PC-9 (cell line): ENCODE measurements around the gene MPHOSPH9. TPM values are rescaled to one million over a fixed set of nuclear protein-coding genes. Genes with fewer than 3 reads are reported as not detected.

Source experiments
- BruUV-seq: library from RNA; stranded (reverse); fragments of 400-500 nt; replicated peaks from 2 replicates; lab custom pipeline; 2021; lab: Mats Ljungman, UMichigan
- CTCF ChIA-PET: fragments of 300-600 bp; sonication (Branson Sonifier 250); formaldehyde crosslinking; loops from one replicate; lab custom pipeline; 2022; ENCODE audit warnings: antibody characterized with exemption; lab: Charles Lee
- POLR2A ChIA-PET: fragments of 300-600 bp; sonication (Branson Sonifier 250); formaldehyde crosslinking; loops from one replicate; lab custom pipeline; 2022; ENCODE audit warnings: antibody characterized with exemption; ENCODE audit not compliant: unreplicated experiment; lab: Charles Lee
- DNase-seq, 2 experiments: peaks; one replicate each; pipeline versions ENCODE4 v3.0.0 to v3.0.0-alpha.2; 2015 to 2022; ENCODE audit warnings: mixed read lengths in 1 of 2
- H2AFZ ChIP-seq: fragments of 200-600 bp; sonication (generic); 2 replicates; pipeline ENCODE4 v1.8.1; 2017; ENCODE audit warnings: antibody characterized with exemption
- H3F3A ChIP-seq: fragments of 200-600 bp; sonication (generic); 2 replicates; pipeline ENCODE4 v1.8.1; 2017; ENCODE audit warnings: antibody characterized with exemption, mild to moderate bottlenecking, low read depth; ENCODE audit not compliant: insufficient read depth
- H3K27ac ChIP-seq: fragments of 200-600 bp; sonication (generic); 2 replicates; pipeline ENCODE4 v1.6.1; 2016; ENCODE audit warnings: mixed run types
- H3K27me3 ChIP-seq: fragments of 200-600 bp; sonication (generic); 2 replicates; pipeline ENCODE4 v1.6.1; 2016; ENCODE audit warnings: low read depth, mixed run types; ENCODE audit not compliant: insufficient read depth
- H3K36me3 ChIP-seq: fragments of 200-600 bp; sonication (generic); 2 replicates; pipeline ENCODE4 v1.6.1; 2016; ENCODE audit warnings: low read depth, mixed run types
- H3K4me1 ChIP-seq: fragments of 200-600 bp; sonication (generic); replicated peaks from 2 replicates; pipeline ENCODE4 v1.6.1; 2016; ENCODE audit warnings: mixed run types; ENCODE audit not compliant: insufficient read depth
- H3K4me2 ChIP-seq: fragments of 200-600 bp; sonication (generic); 2 replicates; pipeline ENCODE4 v1.6.1; 2017; ENCODE audit warnings: mixed run types
- H3K4me3 ChIP-seq: fragments of 200-600 bp; sonication (generic); 2 replicates; pipeline ENCODE4 v1.6.1; 2016; ENCODE audit warnings: mixed run types
- H3K79me2 ChIP-seq: fragments of 200-600 bp; sonication (generic); 2 replicates; pipeline ENCODE4 v1.6.1; 2017; ENCODE audit warnings: low read depth, mixed run types
- H3K9me2 ChIP-seq: fragments of 200-600 bp; sonication (generic); 2 replicates; pipeline ENCODE4 v1.8.1; 2017; ENCODE audit warnings: mild to moderate bottlenecking; ENCODE audit not compliant: insufficient read depth
- H3K9me3 ChIP-seq: fragments of 200-600 bp; sonication (generic); 2 replicates; pipeline ENCODE4 v1.8.1; 2016; ENCODE audit warnings: low read depth; ENCODE audit not compliant: insufficient read depth
- H4K20me1 ChIP-seq: fragments of 200-600 bp; sonication (generic); 2 replicates; pipeline ENCODE4 v1.8.1; 2017; ENCODE audit not compliant: insufficient read depth
- EZH2 ChIP-seq: fragments of 200-600 bp; sonication (generic); IDR thresholded peaks from 2 replicates; pipeline ENCODE4 v1.8.0; 2017; ENCODE audit warnings: antibody characterized with exemption, low read depth
- intact Hi-C: fragments of 100-400 bp; cut with micrococcal nuclease; formaldehyde crosslinking; loops from one replicate; pipeline ENCODE4 v1.10.0; 2022; ENCODE audit not compliant: unreplicated experiment
- total RNA-seq: library from RNA; stranded (reverse); gene quantifications from 2 replicates; pipeline ENCODE4 v1.2.3, GENCODE V29; 2021
- TF ChIP-seq, protein P1 (sequence below): fragments of 200-600 bp; sonication (generic); conservative IDR thresholded peaks from 2 replicates; pipeline ENCODE4 v1.6.1; 2017; ENCODE audit warnings: mixed run types, antibody characterized with exemption, mild to moderate bottlenecking, moderate library complexity

MPHOSPH9 gene
- total RNA-seq, 1 experiment from 2014 or later = 58.5 TPM

DNA sequence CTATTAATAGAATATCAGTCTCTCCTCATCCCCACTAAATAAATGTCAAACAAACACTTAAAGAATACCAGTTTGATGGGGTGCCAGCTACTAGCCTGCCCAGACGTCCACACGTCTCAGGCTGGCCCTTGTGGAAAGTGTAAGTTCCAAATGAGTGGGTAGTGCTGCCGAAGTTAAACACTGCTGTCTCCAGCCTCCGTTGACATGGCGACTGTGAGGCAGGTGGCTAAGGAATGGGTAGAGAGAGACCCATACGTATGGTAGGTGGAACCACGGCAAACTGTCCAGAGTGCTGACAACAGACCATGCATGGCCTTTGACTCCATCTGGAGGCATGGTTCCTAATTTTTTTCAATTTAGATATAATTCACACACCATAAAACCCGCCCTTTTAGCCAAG, 119.9 kb downstream of the MPHOSPH9 start:
- Histone ChIP-seq H3K9me2 (no peaks in the 10 kb centered on the region), H3K79me2 (peaks cover 6% of the 10 kb centered on the region; the same call in 1 of the 2 replicates), H4K20me1 (no peaks in the 10 kb centered on the region), H3K4me2 (no peak overlapping the region), H3K27ac (no peak overlapping the region), H3K36me3 (no peaks in the 10 kb centered on the region), H3K4me3 (no peak overlapping the region), H3F3A (no peaks in the 10 kb centered on the region; the same call in 1 of the 2 replicates), H2AFZ (no peak overlapping the region), H3K9me3 (no peaks in the 10 kb centered on the region), H3K27me3 (no peaks in the 10 kb centered on the region), H3K4me1 (no peaks in the 10 kb centered on the region)
- DNase-seq = no peak
- TF ChIP-seq, protein P1, sequence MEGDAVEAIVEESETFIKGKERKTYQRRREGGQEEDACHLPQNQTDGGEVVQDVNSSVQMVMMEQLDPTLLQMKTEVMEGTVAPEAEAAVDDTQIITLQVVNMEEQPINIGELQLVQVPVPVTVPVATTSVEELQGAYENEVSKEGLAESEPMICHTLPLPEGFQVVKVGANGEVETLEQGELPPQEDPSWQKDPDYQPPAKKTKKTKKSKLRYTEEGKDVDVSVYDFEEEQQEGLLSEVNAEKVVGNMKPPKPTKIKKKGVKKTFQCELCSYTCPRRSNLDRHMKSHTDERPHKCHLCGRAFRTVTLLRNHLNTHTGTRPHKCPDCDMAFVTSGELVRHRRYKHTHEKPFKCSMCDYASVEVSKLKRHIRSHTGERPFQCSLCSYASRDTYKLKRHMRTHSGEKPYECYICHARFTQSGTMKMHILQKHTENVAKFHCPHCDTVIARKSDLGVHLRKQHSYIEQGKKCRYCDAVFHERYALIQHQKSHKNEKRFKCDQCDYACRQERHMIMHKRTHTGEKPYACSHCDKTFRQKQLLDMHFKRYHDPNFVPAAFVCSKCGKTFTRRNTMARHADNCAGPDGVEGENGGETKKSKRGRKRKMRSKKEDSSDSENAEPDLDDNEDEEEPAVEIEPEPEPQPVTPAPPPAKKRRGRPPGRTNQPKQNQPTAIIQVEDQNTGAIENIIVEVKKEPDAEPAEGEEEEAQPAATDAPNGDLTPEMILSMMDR = no peak
- no peak for TF ChIP-seq EZH2
- CTCF ChIA-PET = interaction anchor here (0.7 kb wide), 1 partner anchor 60 kb away, joined by 15 read pairs; no protein-coding TSS in a partner anchor
- BruUV-seq = no TSS peak
- intact Hi-C loops = no loop called here
- POLR2A ChIA-PET = no interaction called here

DNA sequence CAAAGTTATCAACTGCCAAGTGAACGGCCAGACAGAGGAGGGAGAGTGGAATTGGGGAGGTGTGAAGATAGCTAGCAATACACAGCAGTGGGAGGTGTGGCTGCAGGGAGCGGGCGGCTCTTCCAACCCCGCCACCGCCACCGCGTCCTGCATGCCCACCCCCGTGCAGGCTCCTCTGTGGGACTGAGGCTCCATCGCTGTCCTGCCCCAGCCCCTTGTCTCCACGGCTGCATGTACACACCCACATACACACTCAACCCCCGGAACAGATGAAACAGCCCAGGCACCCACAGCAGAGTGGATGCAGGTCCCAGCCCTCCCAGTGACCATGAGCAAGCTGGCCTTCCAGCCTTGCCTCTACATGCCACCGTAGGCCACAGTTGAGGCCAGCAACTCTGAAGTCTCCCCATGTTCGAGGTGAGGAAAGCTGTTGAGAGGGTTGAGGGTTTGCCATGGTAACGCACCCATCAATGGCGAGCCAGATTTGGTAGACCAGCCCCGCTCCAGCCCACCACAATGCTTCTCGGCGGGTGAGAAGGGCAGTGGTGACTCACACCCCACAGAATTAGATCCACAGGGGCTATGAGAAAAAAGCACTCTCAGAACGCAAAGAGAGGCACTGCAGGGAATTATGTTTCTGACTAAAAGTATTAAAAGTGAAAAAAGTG, 121.3 kb downstream of the MPHOSPH9 start:
- Histone ChIP-seq H3K4me3 (no peak overlapping the region), H3K36me3 (no peaks in the 10 kb centered on the region), H3K27ac (no peak overlapping the region), H3K9me2 (no peaks in the 10 kb centered on the region), H3K79me2 (peaks cover 6% of the 10 kb centered on the region; the same call in 1 of the 2 replicates), H4K20me1 (no peaks in the 10 kb centered on the region), H3K27me3 (no peaks in the 10 kb centered on the region), H3F3A (peaks cover 1% of the 10 kb centered on the region; the same call in 1 of the 2 replicates), H2AFZ (no peak overlapping the region), H3K9me3 (no peaks in the 10 kb centered on the region), H3K4me2 (no peak overlapping the region), H3K4me1 (peaks cover 13% of the 10 kb centered on the region)
- intact Hi-C loops = no loop called here
- POLR2A ChIA-PET = no interaction called here
- CTCF ChIA-PET = no interaction called here
- no peak for TF ChIP-seq EZH2
- TF ChIP-seq, protein P1 = no peak
- BruUV-seq = no TSS peak
- DNase-seq = no peak

DNA sequence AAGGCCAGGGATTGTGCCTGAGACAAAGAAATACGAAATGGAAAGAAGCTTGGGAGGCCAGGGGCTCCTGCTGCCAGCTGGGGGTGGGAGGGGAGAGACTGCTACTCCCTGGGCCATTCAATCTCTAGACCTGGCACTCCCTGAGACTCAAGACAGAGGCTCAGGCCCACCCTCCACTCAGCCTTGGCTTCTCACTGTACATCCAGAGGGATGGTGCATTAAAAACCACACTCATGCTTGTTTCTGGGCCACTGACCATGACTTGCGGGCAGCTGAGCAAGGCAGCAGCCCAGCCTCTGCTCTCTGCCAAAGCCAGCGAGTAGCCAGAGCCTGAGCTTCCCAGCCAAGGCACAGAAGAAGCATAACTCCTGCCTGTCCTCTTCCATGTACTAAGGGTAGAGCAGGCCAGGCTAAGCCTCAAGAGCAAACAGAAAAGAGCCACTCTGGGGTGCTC, 123.6 kb downstream of the MPHOSPH9 start:
- CTCF ChIA-PET = no interaction called here
- no peaks in the 10 kb centered on the region for H4K20me1 ChIP-seq
- H3K27ac ChIP-seq = no peak overlapping the region
- intact Hi-C loops = no loop called here
- peaks cover 23% of the 10 kb centered on the region; the same call in 1 of the 2 replicates for H3F3A ChIP-seq
- 0 out of 2 replicates have a peak, but pooled peaks cover 2% of the 10 kb centered on the region for H3K79me2 ChIP-seq
- TF ChIP-seq, protein P1 = no peak
- TF ChIP-seq EZH2 = no peak
- no peak overlapping the region for H3K4me3 ChIP-seq
- H2AFZ ChIP-seq = no peak overlapping the region
- no peaks in the 10 kb centered on the region for H3K9me3 ChIP-seq
- no peaks in the 10 kb centered on the region for H3K9me2 ChIP-seq
- DNase-seq = no peak
- POLR2A ChIA-PET = no interaction called here
- BruUV-seq = no TSS peak
- H3K4me2 ChIP-seq = no peak overlapping the region
- peaks cover 33% of the 10 kb centered on the region for H3K4me1 ChIP-seq
- H3K36me3 ChIP-seq = no peaks in the 10 kb centered on the region
- H3K27me3 ChIP-seq = no peaks in the 10 kb centered on the region
